RPMI8226 (cell line): ENCODE data around the gene INPP5K.
"Not testable (repeated sequence)": the region's sequence is repeated elsewhere in the genome, so short reads cannot be mapped to it uniquely, and the experiment has no call there.

ENCODE experiments used
- DNase-seq: peaks from one replicate; pipeline ENCODE4 v3.0.0-alpha.2; 2015

The INPP5K gene

DNA sequence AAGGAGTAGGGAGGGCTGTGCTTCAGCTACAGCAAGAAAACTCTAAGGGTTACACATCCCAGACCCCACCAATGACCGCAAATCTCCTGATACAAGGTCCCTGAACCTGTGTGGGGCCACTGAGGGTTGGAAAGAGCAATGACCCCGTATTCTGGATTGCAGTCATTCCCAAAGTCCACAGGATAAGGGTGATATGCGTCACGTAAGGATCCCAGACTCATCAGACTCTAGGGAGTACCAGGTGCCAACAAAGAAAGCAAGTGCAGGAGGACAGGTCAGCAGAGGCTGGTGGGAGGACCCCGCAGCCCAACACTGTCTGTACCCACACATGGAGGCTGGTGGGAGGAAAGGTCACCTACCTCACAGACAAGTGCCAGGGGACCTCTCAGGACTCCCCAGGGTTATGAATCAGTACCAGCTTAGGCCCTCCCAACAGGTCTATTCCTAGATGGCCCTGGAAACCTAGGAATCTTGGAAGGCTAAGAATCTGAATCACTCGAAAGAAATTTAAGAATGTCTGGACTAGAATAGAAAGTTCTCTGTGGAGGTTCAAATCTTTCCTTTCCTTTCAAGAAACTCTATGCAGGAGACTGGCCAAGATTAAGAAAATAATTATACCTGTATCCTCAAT lies 30.0 kb upstream of the INPP5K start:
- no peak for DNase-seq

DNA sequence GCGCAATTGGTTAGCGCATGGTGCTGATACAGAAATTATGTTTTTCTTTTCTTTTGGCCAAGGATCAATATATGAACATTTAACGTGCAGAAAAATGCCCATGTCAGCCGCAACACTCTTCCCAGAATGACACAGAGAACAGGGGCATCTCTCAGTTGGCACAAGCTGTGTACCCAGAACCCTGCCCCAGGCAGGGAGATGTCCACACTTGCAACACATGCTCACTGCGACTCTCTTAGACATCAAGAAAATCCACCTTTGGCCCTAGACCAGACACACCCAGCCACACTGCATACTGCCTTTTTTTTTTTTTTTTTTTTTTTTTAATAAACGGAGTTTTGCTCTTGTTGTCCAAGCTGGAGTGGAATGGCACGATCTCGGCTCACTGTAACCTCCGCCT lies 29.2 kb upstream of the INPP5K start:
- no peak for DNase-seq

DNA sequence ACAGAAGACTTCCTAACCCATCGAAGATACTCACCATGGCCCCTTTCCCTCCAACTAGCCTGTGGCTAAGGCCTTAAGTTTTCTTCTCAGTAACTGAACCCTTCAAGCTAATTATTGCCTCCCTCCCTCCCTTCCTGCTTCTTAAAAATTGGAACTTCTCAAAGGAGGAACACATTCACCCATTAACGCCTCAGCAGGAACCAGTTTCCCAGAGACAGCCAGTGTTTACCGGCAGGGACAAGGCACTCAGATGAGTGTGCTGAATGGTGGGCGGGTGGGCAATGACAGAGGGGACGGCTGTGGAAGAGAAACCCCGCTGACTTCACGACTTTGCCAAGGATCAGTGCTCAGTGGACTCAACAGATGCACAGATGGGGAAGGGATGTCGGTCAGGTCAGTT lies 25.9 kb upstream of the INPP5K start:
- no peak for DNase-seq

DNA sequence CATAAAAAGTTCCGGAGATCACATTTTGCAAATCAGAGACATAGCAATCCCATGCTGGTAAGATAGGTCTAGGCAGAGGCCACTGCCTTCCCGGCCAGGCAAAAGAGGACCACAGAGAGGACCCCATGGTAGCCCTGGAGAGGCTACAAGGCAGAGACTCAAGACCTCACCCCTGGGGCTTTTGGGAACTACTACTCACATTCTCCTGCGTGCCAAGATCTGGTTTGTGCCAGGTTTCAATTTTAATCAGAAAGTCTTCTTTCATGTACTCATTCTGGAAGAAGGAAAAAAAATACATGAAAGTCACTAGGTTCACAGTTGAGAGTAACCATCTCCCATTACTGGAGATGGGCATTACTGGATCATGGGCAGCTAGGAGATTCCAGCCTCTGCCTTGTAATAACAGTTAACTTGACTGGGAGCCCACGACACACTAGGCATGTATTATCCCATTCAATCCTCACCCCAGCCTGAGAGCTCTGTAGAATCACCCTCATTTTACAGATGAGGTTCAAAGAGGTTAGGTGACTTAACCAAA lies 25.0 kb upstream of the INPP5K start:
- no peak for DNase-seq

DNA sequence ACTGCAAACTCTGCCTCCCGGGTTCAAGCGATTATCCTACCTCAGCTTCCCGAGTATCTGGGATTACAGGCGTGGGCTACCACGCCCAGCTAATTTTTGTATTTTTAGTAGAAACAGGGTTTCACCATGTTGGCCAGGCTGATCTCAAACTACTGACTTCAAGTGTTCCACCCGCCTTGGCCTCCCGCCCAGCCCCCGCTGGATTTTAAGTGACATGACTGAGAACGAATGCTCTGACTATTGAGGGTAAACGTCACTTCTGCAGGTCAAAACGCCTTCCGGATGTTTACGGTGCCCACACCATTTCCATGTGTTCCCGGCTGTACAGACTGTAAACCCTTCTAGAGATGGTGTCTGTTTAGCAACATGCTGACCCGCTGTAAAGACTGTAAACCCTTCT lies 23.4 kb upstream of the INPP5K start:
- no peak for DNase-seq

DNA sequence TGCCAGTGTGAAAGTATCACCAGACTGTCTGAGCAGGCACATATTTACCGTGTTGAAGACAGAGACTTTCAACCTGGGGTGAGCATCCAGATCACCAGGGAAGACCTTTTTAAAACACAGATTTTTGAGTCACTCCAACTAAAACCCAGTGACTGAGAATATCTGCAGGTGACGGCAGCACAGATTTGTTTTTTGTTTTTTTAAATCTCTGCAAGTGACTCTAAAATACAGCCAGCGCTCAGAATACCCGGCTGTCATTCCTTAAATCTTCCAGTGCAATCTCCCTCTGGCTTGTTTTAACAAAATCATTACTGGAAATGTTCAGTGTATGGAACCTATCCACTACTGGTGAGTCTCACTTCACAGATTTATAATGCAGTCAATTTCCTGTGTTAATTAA lies 19.3 kb upstream of the INPP5K start:
- DNase-seq = no peak

DNA sequence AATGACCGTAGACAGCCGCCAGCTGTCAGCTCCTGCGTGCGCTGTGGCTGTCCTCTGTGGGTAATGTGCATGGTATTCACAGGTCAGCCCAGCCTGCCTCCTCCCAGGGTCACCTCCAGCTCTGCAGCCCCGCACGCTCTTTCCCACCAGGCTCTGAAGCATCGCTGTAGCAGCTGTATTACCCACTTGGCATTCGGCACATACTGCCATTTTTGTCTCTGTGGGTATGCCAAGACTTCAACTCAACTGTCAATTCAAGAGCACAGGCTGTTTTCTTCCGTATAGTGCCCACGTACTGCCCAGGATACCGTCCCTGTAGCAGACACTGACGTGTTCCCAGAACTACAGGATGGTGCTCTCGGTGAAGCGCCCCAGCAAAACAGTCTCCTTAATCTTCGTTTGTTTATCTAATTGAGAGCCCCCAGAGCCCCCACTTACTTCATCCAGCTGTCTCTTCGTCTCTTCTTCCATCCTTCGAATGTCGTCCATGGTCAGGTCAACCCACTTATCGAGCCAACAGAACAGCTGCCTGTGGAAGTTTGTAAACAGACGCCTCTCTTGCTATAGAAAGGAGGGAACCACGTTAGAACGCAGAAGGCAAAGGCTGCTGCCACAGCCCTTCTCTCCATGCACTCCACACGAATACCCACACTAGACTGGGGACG lies 17.4 kb upstream of the INPP5K start:
- DNase-seq = no peak

DNA sequence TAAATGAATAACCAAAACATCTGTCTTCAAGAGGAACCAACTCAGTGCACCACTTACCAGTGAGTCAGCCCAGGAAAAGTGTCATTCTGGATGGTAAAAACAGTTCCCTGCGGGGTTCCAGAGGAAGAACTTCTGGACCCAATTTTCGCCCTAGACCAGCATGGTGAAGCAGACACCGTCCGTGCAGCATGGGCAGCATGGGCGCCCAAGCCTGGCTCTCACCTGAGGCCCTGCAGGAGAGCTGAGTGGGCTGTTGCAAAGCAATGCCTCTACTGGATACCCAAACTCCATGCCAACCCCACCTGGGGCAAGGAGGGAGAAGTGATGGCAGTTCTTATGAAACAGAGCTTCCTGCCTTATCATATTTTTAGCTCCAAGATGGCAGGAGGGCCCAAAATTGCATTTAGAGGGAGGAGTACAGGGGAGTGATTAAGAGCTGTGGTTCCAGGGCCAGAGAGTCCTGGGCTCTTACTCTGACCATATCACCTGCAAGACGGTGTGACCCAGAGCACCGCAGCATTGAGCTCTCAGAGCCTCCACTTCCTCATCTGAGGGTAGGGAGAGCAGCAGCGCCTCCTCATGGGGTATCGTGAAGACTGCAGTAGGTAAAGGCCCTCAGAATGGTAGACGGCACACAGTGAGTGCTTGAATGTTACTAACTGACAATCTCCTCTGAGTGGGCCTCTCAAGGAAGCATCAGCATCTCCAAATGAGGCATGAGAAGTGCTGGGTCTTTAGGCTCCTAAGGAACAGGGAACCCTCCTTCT lies 16.6 kb upstream of the INPP5K start:
- DNase-seq = peak; percentile 16

DNA sequence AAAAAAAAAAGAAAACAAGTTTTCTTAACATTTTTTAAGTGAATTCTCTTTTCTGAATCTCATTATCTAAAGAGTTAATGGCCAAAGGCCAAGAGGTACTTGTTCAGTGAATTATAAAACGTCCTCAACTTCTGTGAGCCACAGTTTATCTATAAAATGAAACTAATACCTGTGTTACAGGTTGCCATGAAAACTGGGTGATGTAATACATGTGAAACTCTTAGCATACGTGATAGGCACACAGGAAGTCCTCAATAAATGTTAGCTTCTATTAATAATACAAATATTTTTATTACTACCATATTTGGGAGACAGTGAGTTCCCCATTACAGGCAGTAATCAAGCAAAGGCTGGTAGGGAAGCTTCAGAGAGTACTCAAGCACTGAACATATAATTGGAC lies 13.5 kb upstream of the INPP5K start:
- DNase-seq = no peak

DNA sequence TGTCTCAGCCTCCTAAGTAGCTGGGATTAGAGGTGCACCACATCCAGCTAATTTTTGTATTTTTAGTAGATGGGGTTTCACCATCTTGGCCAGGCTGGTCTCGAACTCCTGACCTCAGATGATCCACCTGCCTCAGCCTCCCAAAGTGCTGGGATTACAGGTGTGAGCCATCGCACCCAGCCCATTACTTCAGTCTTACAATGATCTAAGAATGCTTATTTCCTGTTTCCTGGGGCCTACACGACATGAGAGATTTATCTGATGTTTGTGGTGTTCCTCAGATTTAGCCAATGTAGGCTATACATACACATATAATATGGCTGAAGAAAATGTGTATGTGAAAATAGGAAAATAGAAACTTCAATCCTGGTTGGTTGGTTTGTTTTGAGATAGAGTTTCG lies 10.5 kb upstream of the INPP5K start:
- not testable (repeated sequence) for DNase-seq

DNA sequence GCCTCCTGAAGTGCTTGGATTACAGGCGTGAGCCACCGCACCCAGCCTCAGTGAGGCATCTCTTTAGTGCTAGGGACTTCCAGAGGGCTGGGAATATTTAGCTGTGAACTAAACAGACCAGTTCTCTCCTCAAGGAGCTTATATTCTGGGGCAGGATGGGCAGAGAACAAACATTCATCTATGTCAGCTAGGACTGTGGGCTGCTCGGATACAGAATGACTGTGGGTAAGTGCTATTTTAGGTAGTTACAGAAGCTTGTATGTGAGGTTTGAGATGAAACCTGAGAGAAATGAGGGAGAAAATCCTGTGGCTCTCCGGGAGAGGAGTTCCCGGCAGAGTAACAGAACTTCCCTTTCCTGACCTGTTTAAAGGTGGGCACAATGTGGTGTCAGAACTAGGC lies 6.2 kb upstream of the INPP5K start:
- no peak for DNase-seq

DNA sequence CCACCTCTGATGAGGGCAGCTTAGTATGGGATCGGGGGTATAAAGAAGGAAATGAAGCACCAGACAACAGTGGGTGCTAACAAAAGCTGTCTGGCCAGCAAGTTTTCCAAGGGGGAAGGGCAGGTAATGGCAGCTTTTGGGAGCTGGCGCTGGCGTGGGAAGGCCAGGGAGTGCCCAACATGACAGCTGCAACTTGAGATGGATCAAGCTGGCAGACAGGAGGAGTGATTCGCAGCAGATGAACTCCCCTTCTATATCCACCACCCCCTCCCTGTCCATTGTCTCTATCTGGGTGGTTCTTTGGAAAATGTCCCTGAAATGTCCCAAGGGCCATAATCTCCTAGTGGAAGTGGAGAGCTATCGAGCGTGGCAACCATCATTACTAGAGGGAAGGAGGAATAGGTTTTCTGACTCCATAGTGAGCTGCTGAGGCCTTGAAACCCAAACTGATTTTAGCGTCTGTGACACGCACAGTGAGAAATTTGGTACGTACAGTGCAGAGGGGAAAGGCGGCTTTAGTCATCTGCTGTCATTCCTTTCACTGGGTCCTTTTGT lies 4.8 kb upstream of the INPP5K start:
- no peak for DNase-seq

DNA sequence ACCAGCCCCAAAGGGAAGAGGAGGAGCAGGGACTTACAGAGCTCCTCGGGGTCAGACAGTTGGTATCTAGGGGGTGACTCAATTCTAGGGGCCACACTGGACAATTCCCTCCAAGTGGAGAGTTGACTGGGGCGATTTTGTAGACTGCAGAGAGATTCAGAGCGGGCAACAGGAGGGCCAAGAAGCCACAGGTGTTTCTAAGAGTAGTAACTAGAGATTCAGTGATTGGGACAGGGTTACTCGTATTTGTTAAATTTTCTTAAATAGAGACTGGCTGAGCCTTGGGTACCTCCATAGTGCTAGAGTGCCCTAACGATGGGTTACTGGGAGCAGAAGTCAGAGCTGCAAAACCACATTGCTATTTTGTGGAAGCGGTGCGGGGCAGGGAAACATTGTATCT lies 3.3 kb upstream of the INPP5K start:
- DNase-seq = no peak

DNA sequence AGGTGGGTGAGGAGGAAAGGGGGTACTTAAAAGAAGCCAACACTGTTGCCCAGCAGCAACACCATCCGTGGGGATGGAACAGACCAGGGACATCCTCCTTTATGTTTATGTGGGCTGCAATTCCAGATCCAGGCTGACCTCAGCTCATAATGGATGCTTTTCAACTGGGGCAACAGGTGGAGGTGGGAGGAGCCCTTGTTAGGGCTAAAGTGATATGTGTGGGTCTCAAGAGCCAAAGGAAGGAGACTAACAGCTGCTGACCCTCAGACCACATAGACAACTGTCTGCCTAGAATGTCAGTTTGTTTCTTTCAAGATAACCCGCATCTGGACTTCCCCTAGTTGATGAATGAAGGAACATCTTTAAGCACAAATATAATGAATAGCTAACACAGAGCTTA lies 2.0 kb upstream of the INPP5K start:
- DNase-seq = no peak

DNA sequence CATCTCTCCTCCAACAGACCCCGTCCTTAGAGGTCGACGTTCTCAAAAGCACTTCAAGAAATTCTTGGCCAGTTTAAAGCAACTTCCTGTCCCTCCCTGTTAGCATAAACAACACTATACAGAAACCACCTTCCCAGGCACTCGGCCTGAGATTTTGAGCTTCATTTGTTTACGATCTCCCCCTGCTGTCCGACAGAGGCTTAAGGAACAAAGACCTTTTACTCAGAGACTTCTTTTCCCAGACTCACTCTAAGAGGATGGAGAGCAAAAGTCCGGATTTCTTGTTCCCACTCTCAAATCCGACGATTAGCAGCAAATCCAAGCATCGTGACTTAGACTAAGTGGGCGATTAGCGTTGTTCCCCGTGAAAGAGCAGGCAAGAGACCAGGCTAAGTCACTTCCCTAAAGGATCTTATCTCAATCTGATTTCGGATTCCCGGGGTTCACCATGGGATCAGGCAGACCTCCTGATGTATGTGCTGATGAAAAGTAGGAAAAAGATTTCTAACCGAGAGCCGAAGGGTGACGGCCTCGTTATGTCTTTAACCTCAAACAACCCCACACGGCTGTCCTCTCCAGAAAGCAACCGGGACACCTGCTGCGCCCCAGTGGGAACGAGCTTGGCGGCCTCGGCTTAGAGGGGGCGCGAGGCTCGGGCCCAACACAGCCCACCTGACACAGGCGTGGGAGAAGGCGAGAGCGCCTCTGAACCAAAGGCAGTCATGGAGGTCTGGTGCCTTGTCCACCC lies 598 bp downstream of the INPP5K start:
- peak; percentile 72 for DNase-seq

DNA sequence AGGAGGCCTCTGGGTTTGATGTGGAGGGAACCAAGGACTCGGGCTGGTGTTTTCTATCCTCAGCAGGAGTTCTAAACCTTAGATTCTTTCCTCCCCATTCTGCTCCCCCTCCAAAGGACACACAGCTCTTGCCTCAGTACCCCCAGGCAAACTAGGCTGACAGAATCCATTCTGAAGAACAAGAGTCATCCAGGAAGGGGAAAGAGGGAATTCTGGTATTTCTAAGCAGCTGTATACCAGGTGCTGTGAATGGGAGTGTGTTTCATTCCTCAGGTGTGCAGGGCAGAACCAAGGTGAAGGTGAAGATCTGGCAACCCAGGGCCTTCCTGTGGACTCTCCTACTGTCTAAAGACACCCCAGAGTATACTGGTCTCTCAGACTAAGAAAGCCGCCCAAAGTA lies 4.1 kb downstream of the INPP5K start:
- no peak for DNase-seq

DNA sequence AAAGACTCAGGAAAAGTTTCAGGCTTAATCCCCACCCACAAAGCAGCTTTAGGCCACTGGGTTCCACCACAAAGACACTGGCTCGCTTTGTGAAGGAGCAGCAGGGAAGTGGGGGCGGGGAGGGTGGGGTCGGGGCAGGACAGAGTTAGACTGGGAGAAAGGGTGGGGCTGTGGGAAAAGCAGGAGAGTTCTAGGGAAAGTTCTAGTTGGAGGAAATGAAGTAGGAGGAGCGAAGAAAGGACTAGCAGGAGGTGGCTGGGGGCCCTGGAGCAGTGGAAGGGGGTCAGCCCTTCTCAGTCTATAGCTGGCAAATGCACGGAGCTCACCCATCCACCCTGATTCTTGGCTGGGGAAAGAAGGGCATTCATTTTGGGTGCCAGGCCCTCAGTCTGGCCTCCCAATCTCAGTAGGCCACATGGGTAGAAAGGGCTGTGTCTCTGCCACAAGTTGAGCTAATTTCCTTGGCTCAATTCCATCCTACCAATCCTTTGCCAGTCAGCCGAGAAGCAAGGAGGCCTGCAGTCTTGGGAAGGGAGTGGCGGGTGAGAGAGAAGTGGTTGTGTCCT lies 4.6 kb downstream of the INPP5K start:
- no peak for DNase-seq

DNA sequence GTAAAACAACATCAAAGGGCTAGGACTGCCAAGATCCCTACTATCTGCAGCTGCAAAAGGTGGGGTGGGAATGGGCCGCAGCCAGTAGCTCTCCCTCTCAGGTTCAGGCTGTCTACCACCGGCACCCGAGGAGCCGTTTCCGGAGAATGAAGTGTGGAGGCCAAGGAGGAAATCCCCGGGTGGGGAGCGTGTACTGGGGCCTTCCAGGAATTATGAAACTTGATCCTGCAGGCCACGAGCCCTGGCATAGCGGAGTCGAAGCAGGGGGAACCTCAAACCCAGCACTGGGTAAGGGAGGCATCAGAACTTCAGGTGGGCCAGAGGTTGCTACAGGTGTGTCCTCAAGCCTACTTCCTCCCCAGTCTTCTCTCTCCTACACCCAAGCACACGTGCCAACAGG lies 5.1 kb downstream of the INPP5K start:
- DNase-seq = no peak

DNA sequence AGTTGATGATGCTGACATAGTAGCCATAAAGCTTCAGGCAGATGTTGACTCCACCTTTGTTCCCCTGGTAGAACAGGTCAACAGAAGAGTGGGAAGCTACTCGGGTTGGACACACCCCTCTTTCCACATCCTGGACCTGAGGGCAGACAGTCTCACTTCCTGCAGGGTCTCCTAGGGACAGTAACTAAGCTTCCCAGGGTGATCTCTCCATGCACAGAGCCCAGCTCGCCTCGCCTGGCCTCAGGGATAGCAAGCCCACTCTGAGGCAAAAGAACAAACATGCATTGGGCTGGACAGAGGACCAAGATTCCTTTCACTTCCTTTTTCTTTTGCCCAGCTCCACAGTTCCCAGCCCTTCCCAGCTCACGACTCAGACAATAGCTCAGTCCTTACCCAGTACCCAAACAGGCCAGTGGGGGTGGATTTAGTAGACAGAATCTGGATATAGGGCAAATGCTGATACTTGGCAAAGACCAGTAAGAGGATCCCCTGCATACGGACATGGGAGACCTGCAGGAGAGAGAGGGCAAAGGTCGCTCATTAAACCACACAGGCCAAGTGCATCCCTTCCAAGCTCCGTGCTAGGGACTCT lies 7.0 kb downstream of the INPP5K start:
- DNase-seq = no peak

DNA sequence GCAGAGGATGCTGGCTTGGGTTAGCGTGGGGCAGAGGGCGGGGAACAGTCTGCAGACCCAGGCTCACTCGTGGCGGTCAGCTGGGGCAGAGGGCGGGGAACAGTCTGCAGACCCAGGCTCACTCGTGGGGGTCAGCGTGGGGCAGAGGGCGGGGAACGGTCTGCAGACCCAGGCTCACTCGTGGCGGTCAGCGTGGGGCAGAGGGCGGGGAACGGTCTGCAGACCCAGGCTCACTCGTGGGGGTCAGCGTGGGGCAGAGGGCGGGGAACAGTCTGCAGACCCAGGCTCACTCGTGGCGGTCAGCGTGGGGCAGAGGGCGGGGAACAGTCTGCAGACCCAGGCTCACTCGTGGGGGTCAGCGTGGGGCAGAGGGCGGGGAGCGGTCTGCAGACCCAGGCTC lies 7.7 kb downstream of the INPP5K start:
- DNase-seq = not testable (repeated sequence)

DNA sequence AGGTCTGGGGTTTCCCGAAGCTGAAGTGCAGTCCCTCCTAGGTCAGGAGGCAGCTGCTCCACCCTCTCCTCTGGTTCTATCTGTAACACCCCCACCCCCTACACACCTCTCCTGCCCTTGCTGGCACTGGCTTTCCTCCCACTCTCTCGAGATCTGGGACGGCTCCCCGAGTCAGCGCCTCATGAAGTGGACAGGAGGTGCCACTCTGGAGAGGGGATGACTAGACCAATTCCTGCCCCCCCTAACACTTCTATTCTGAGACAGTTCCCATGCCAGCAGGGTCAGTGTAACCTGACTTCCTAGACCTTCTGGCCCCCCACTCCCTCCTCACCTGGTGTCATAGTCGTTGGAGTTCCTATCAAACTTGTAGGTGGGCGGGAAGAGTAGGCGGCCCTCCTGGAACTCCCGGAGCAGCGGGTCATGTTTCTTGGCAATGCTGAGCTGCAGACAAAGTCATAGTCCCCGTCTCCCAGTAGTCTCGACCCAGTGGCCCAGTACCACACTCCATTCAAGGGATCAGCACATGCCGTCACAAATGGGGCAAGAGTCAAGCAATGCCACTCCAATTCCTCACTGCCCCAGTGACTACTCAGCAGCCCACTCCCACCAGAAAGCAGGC lies 9.7 kb downstream of the INPP5K start:
- no peak for DNase-seq

DNA sequence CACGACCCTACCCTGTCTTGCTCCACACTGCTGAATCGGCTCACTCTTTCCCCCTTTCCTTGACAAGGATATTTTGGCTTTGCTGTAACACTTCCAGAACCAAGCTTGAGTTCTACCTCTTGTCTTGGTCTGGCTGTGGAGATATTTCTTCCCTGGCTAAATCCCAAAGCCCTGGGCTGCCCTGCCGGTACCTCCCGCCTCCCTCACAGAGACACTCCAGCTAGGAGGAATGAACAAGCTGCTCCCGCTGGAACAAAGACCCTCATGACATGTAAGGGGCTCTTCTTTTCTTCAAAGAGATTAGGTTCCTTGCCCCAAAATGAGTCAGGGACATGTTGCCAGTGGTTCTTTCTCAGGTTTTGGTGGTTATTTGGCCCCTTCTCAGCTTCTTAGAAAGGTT lies 10.8 kb downstream of the INPP5K start:
- no peak for DNase-seq
